ENCODE measurements around the gene CALD1. TPM values are rescaled to one million over a fixed set of nuclear protein-coding genes. Genes with fewer than 3 reads are reported as not detected.
A peak's percentile ranks its signal among the peaks of the same experiment; 100 is the strongest.
"Not testable (repeated sequence)": the region's sequence is repeated elsewhere in the genome, so short reads cannot be mapped to it uniquely, and the experiment has no call there.

CALD1 gene
- total RNA-seq, 4 donors from 2014 or later: 32.3 to 462 (median 98.4) TPM

DNA sequence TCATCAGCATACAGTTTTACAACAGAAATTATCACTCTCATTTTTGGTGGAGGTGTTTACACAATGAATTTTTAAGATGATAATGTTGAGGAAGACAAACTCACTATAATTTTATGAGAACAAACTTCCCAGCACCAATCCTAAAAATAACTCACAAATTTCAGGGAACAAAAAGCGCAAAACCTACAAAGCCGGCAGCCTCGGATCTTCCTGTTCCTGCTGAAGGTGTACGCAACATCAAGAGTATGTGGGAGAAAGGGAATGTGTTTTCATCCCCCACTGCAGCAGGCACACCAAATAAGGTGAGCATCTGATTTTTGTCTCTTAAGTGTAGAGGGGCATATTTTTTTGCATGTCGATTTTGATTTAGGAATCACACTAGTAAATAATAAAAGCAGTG lies 180.4 kb downstream of the CALD1 start:
- Histone ChIP-seq H3K27ac (no peak overlapping the region), H3K4me1 (peaks cover 0 to 9% (median 0%) of the 10 kb centered on the region in 3 donors), H3K27me3 (no peaks in the 10 kb centered on the region), H3K4me3 (no peak overlapping the region), H3K36me3 (peaks cover 4 to 98% (median 16%) of the 10 kb centered on the region in 3 donors), H3K9me3 (no peaks in the 10 kb centered on the region)
- TF ChIP-seq CTCF (IDR thresholded peaks at IDR 0.05): no peak
- TF ChIP-seq POLR2A (IDR thresholded peaks at IDR 0.05): no peak
- DNase-seq: no peak
- intact Hi-C loops (cut with DNase I): loop anchor here (10.0 kb wide), 1 partner anchor 265 kb away; no protein-coding TSS in a partner anchor
- 90 to 93% methylated on average over 5 of the region's 5 CpGs for WGBS, 2 donors

GRCh38 chr7:134962270-134962780 lies 182.9 kb downstream of the CALD1 start:
- Histone ChIP-seq H3K9me3 (no peaks in the 10 kb centered on the region), H3K27ac (peak overlapping the region in 1 of 4 donors; percentile 13), H3K27me3 (no peaks in the 10 kb centered on the region), H3K4me1 (peaks cover 0 to 9% (median 0%) of the 10 kb centered on the region in 3 donors), H3K36me3 (peaks cover 4 to 96% (median 15%) of the 10 kb centered on the region in 3 donors), H3K4me3 (no peak overlapping the region)
- no peak for TF ChIP-seq CTCF (IDR thresholded peaks at IDR 0.05)
- TF ChIP-seq POLR2A (IDR thresholded peaks at IDR 0.05): no peak
- intact Hi-C loops (cut with DNase I): no loop called here
- DNase-seq: no peak

DNA sequence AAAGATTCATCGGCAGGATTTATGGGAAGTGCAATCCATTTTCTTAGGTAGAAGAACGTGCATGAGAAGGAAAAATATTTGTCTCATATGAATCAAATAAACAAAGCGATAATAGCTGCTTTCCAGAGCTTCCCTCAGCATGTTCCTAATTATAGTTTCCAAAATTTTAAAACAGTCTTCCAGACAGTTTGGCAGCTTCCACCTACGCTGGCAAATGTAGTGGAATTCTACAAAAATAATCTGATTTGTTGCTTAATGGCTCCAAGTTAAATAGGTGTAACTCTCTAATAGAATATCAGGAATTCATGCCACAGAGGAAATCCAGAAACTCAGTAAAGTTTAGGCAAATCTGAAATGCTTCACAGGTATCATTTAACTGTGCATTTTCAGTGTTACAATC lies 183.6 kb downstream of the CALD1 start:
- H3K27ac ChIP-seq: no peak overlapping the region
- H3K36me3 ChIP-seq: peaks cover 4 to 96% (median 15%) of the 10 kb centered on the region in 3 donors
- intact Hi-C loops (cut with DNase I): no loop called here

DNA sequence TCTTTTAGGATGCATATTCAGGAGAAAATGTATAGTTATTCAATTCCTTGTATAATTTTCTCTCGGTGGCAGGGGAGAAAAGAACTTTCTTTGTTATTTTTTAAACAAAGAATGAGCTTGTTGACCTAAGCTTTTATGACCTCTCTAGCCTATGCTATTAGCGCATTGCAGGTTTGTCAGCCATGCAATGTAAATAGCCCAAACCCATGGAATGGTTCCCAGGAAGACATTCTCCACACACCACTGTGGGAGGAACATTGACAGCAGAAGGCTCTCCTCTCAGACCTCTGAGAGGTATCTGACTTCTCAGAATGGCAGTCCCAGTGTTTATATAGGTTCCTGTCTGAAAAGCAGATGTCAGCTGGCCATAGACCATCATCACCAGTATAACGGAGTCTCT lies 187.3 kb downstream of the CALD1 start:
- intact Hi-C loops (cut with DNase I): no loop called here
- H3K27me3 ChIP-seq: no peaks in the 10 kb centered on the region
- H3K27ac ChIP-seq: no peak overlapping the region
- no peak for DNase-seq
- H3K4me3 ChIP-seq: no peak overlapping the region
- TF ChIP-seq CTCF (IDR thresholded peaks at IDR 0.05) (no peak), POLR2A (IDR thresholded peaks at IDR 0.05) (no peak)
- WGBS, 2 donors: 68 to 73% methylated on average over 3 of the region's 3 CpGs
- no peaks in the 10 kb centered on the region for H3K9me3 ChIP-seq
- H3K4me1 ChIP-seq: peaks cover 0 to 9% (median 0%) of the 10 kb centered on the region in 3 donors
- peaks cover 4 to 61% (median 4%) of the 10 kb centered on the region in 3 donors for H3K36me3 ChIP-seq

More for the DNA sequence above, 183.6 kb downstream of the CALD1 start:
- no peak for DNase-seq
- TF ChIP-seq CTCF (IDR thresholded peaks at IDR 0.05) (no peak), POLR2A (IDR thresholded peaks at IDR 0.05) (no peak)
- no peaks in the 10 kb centered on the region for H3K9me3 ChIP-seq
- no peaks in the 10 kb centered on the region for H3K27me3 ChIP-seq
- no peak overlapping the region for H3K4me3 ChIP-seq
- WGBS, 2 donors: 64 to 78% methylated on average over 4 of the region's 4 CpGs
- peaks cover 0 to 9% (median 0%) of the 10 kb centered on the region in 3 donors for H3K4me1 ChIP-seq

DNA sequence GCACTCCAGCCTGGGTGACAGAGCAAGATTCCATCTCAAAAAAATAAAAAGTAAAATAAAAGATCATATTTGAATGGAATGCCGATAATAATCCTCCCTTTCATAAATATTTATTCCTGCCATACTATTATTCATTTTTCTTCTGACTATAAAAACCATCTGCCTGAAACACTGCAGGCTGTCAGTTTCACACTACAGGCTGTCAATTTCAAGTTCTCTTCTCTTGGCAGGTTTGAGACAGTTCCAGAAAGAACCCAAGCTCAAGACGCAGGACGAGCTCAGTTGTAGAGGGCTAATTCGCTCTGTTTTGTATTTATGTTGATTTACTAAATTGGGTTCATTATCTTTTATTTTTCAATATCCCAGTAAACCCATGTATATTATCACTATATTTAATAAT lies 188.7 kb downstream of the CALD1 start:
- no peak overlapping the region for H3K4me3 ChIP-seq
- peaks cover 0 to 4% (median 0%) of the 10 kb centered on the region in 3 donors for H3K4me1 ChIP-seq
- DNase-seq: no peak
- peaks cover 4 to 48% (median 4%) of the 10 kb centered on the region in 3 donors for H3K36me3 ChIP-seq
- no peak for TF ChIP-seq POLR2A (IDR thresholded peaks at IDR 0.05)
- no peak for TF ChIP-seq CTCF (IDR thresholded peaks at IDR 0.05)
- H3K9me3 ChIP-seq: no peaks in the 10 kb centered on the region
- H3K27ac ChIP-seq: no peak overlapping the region
- intact Hi-C loops (cut with DNase I): no loop called here
- WGBS, 2 donors: 83% methylated on average over 4 of the region's 4 CpGs
- no peaks in the 10 kb centered on the region for H3K27me3 ChIP-seq

- not testable (repeated sequence) for H3K27me3 ChIP-seq, H3K4me1 ChIP-seq, H3K36me3 ChIP-seq, DNase-seq, H3K4me3 ChIP-seq, H3K9me3 ChIP-seq, H3K27ac ChIP-seq
- WGBS, 2 donors: 96 to 100% methylated on average over 3 of the region's 3 CpGs
- intact Hi-C loops (cut with DNase I): loop anchor here (10.0 kb wide), 1 partner anchor 183 kb away; no protein-coding TSS in a partner anchor
These were observed 202.2 kb downstream of the CALD1 start for GRCh38 chr7:134981645-134982044.
